Measurements from ENCODE around the gene FOXJ2.
A peak's percentile ranks its signal among the peaks of the same experiment; 100 is the strongest.
"Not testable (repeated sequence)": the region's sequence is repeated elsewhere in the genome, so short reads cannot be mapped to it uniquely, and the experiment has no call there.

Gene FOXJ2

GRCh38 chr12:8032242-8033152 lies at the start of gene FOXJ2:
TSS of gene FOXJ2 (plus strand) at chr12:8032716. CDS start at chr12:8039833, 7,117 bp downstream.
- peak; percentile 67 for DNase-seq

GRCh38 chr12:7983019-7983418 lies 49.5 kb upstream of the FOXJ2 start:
- not testable (repeated sequence) for DNase-seq

- DNase-seq: not testable (repeated sequence)
Observed at GRCh38 chr12:7983460-7983859, 49.1 kb upstream of the FOXJ2 start.

- DNase-seq: no peak
Observed at GRCh38 chr12:7984900-7985299, 47.6 kb upstream of the FOXJ2 start.

- no peak for DNase-seq
Observed at GRCh38 chr12:7985802-7986418, 46.6 kb upstream of the FOXJ2 start.

- DNase-seq: peak; percentile 25
Observed at GRCh38 chr12:7989827-7990491, 42.6 kb upstream of the FOXJ2 start.

GRCh38 chr12:7991535-7991934 lies 41.0 kb upstream of the FOXJ2 start:
- DNase-seq: no peak

- DNase-seq: no peak
Observed at GRCh38 chr12:7994731-7995205, 37.7 kb upstream of the FOXJ2 start.

- peak; percentile 82 for DNase-seq
Observed at GRCh38 chr12:7995266-7995963, 37.1 kb upstream of the FOXJ2 start.

GRCh38 chr12:8000827-8001226 lies 31.7 kb upstream of the FOXJ2 start:
- DNase-seq: not testable (repeated sequence)

GRCh38 chr12:8001496-8001895 lies 31.0 kb upstream of the FOXJ2 start:
- DNase-seq: not testable (repeated sequence)

GRCh38 chr12:8004897-8005296 lies 27.6 kb upstream of the FOXJ2 start:
- DNase-seq: not testable (repeated sequence)

- no peak for DNase-seq
Observed at GRCh38 chr12:8011331-8011730, 21.2 kb upstream of the FOXJ2 start.

GRCh38 chr12:8012651-8013309 lies 19.7 kb upstream of the FOXJ2 start:
- DNase-seq: no peak

- no peak for DNase-seq
Observed at GRCh38 chr12:8014836-8015235, 17.7 kb upstream of the FOXJ2 start.

GRCh38 chr12:8018213-8018612 lies 14.3 kb upstream of the FOXJ2 start:
- DNase-seq: not testable (repeated sequence)

GRCh38 chr12:8018666-8019581 lies 13.6 kb upstream of the FOXJ2 start:
- no peak for DNase-seq

- DNase-seq: peak; percentile 93
Observed at GRCh38 chr12:8026291-8026900, 6.1 kb upstream of the FOXJ2 start.

GRCh38 chr12:8027856-8028255 lies 4.7 kb upstream of the FOXJ2 start:
- DNase-seq: no peak

- DNase-seq: no peak
Observed at GRCh38 chr12:8028267-8028666, 4.2 kb upstream of the FOXJ2 start.

GRCh38 chr12:8030189-8030588 lies 2.3 kb upstream of the FOXJ2 start:
- DNase-seq: no peak
